GM21528 (cell line): Measurements from ENCODE around the gene BCKDK.
A peak's percentile ranks its signal among the peaks of the same experiment; 100 is the strongest.

ENCODE experiments used
- ATAC-seq: cut with Tn5 transposase; IDR thresholded peaks from one replicate; pipeline ENCODE4 v1.9.1; 2021; ENCODE audit warnings: mild to moderate bottlenecking, moderate library complexity; ENCODE audit not compliant: unreplicated experiment, low FRiP score

The BCKDK gene

GRCh38 chr16:31117384-31118222 lies 9.4 kb downstream of the BCKDK start, which contains the start of gene KAT8:
TSS of gene KAT8 (plus strand) at chr16:31117664. CDS start at chr16:31117682, 18 bp downstream.
- peak; percentile 86 for ATAC-seq

GRCh38 chr16:31118223-31119155 lies 10.3 kb downstream of the BCKDK start:
- ATAC-seq: no peak

GRCh38 chr16:31120129-31120528 lies 11.9 kb downstream of the BCKDK start:
- no peak for ATAC-seq

GRCh38 chr16:31125844-31126243 lies 17.7 kb downstream of the BCKDK start:
- ATAC-seq: no peak

GRCh38 chr16:31127182-31127581 lies 19.0 kb downstream of the BCKDK start:
- ATAC-seq: no peak

GRCh38 chr16:31128711-31129567 lies 20.8 kb downstream of the BCKDK start:
- no peak for ATAC-seq

GRCh38 chr16:31129568-31130335 lies 21.6 kb downstream of the BCKDK start:
- ATAC-seq: no peak

- ATAC-seq: no peak
Measured at GRCh38 chr16:31130336-31130891, 22.2 kb downstream of the BCKDK start.

- no peak for ATAC-seq
Measured at GRCh38 chr16:31130899-31131298, 22.7 kb downstream of the BCKDK start.

GRCh38 chr16:31131416-31131815 lies 23.2 kb downstream of the BCKDK start:
- no peak for ATAC-seq

- no peak for ATAC-seq
Measured at GRCh38 chr16:31131841-31132271, 23.7 kb downstream of the BCKDK start.

GRCh38 chr16:31132303-31132979 lies 24.3 kb downstream of the BCKDK start:
- ATAC-seq: no peak

GRCh38 chr16:31133046-31133501 lies 24.9 kb downstream of the BCKDK start:
- ATAC-seq: no peak

GRCh38 chr16:31134091-31134571 lies 25.9 kb downstream of the BCKDK start:
- ATAC-seq: no peak

GRCh38 chr16:31134625-31135534 lies 26.7 kb downstream of the BCKDK start:
- no peak for ATAC-seq

- ATAC-seq: no peak
Measured at GRCh38 chr16:31135535-31136286, 27.5 kb downstream of the BCKDK start, which contains the start of gene PRSS8. TSS of gene PRSS8 (minus strand) at chr16:31135727. CDS start at chr16:31135498, 229 bp downstream.

GRCh38 chr16:31136287-31136662 lies 28.1 kb downstream of the BCKDK start:
- ATAC-seq: no peak
